Hepatocyte (in vitro differentiated cells): ENCODE data around the gene XIRP1.

Source experiments
- EZH2 ChIP-seq: fragments of 200-600 bp; sonication (generic); IDR thresholded peaks from 2 replicates; pipeline ENCODE4 v1.6.1; 2016; ENCODE audit warnings: antibody characterized with exemption, mild to moderate bottlenecking, borderline replicate concordance
- EZH2phosphoT487 ChIP-seq: fragments of 200-600 bp; sonication (generic); IDR thresholded peaks from one replicate; pipeline ENCODE4 v1.6.1; 2018; ENCODE audit warnings: antibody characterized with exemption, mild to moderate bottlenecking, low read depth, moderate library complexity; ENCODE audit not compliant: unreplicated experiment, severe bottlenecking
- TF ChIP-seq, protein P1 (sequence below): fragments of 200-600 bp; sonication (generic); IDR thresholded peaks from 2 replicates; pipeline ENCODE4 v1.5.1; 2016; ENCODE audit warnings: antibody characterized with exemption, mild to moderate bottlenecking; ENCODE audit not compliant: poor library complexity

DNA sequence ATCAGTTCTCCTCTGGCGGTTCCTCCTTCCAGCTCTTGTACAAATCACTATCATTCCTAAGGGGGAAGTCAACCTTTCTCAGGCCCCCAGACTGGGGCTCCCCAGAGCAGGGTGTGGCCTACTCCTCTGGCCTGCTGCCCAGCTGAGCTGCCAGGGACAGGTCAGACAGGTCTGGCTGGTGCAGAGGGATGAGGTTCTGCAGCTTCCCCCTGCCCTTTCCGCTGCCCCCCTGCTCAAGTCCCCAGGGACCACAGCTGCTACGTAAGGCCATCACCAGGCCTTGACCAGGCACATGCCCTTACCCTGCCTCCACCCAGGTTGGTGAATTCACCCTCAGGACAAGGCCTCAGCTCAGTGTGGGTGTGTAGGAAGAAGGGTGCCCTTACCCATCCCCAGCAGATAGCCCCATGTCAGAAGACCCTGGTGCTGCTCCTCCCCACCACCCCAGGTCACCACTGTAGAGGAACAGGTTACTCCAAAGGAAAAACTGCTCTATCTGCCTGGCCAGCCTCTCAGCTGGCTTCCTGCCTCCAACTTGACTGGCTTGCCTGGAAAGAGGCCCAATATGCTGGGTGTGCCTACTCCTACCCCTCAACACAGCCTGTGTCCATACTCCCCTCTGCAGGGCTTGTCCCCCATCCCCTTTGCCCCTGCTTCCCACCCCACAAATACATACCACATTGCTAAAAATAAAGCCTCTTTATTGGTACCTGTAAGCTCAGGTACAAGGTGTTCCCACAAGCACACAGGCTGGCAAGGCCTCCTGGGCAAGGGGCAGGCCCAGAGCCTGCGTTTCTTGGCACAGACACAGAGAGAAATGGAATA is 51.0 kb downstream of the XIRP1 start:
- TF ChIP-seq, protein P1, sequence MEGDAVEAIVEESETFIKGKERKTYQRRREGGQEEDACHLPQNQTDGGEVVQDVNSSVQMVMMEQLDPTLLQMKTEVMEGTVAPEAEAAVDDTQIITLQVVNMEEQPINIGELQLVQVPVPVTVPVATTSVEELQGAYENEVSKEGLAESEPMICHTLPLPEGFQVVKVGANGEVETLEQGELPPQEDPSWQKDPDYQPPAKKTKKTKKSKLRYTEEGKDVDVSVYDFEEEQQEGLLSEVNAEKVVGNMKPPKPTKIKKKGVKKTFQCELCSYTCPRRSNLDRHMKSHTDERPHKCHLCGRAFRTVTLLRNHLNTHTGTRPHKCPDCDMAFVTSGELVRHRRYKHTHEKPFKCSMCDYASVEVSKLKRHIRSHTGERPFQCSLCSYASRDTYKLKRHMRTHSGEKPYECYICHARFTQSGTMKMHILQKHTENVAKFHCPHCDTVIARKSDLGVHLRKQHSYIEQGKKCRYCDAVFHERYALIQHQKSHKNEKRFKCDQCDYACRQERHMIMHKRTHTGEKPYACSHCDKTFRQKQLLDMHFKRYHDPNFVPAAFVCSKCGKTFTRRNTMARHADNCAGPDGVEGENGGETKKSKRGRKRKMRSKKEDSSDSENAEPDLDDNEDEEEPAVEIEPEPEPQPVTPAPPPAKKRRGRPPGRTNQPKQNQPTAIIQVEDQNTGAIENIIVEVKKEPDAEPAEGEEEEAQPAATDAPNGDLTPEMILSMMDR, result no peak
- TF ChIP-seq EZH2, result no peak
- no peak for TF ChIP-seq EZH2phosphoT487
